SHP77 treated with DMSO at 0.1 percent for 48 hours (cell line): ENCODE results near the gene IREB2.
"Not testable (repeated sequence)": the region's sequence is repeated elsewhere in the genome, so short reads cannot be mapped to it uniquely, and the experiment has no call there.

Source experiments
- DNase-seq: peaks from one replicate; lab custom pipeline; 2025; lab: John Stamatoyannopoulos, UW

The IREB2 gene

DNA sequence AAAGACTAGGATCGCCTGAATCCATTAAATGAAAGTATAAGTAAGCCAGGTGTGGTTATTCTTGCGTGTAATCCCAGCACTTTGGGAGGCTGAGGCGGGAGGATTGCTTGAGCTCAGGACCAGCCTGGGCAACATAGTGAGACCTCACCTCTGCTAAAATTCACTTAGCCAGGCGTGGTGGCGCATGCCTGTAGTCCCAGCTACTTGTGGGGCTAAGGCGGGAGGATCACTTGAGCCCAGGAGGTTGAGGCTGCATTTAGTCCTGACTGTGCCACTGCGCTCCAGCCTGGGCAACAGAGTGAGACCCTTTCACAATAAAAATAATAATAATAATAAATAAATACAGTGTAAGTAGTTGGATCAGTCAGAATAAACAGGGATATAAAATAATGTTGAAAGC is 43.9 kb downstream of the IREB2 start:
- no peak for DNase-seq

- DNase-seq = no peak
Measured at GRCh38 chr15:78492872-78493271, 54.9 kb downstream of the IREB2 start.

DNA sequence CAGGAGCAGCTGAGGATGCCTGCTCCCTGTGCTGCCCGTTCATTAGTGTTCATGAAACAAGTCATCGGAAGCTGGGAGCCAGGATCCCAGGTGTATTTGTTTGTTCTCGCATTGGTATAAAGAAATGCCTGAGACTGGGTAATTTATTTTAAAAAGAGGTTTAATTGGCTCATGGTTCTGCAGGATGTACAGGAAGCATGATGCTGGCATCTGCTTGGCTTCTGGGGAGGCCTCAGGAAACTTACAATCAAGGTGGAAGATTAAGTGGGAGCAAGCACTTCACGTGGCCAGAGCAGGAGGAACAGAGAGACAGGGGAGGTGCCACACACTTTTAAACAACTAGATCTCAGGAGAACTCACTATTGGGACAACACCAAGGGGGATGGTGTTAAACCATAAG is 63.8 kb downstream of the IREB2 start:
- no peak for DNase-seq

- DNase-seq = no peak
Measured at GRCh38 chr15:78502641-78503040, 64.6 kb downstream of the IREB2 start.

DNA sequence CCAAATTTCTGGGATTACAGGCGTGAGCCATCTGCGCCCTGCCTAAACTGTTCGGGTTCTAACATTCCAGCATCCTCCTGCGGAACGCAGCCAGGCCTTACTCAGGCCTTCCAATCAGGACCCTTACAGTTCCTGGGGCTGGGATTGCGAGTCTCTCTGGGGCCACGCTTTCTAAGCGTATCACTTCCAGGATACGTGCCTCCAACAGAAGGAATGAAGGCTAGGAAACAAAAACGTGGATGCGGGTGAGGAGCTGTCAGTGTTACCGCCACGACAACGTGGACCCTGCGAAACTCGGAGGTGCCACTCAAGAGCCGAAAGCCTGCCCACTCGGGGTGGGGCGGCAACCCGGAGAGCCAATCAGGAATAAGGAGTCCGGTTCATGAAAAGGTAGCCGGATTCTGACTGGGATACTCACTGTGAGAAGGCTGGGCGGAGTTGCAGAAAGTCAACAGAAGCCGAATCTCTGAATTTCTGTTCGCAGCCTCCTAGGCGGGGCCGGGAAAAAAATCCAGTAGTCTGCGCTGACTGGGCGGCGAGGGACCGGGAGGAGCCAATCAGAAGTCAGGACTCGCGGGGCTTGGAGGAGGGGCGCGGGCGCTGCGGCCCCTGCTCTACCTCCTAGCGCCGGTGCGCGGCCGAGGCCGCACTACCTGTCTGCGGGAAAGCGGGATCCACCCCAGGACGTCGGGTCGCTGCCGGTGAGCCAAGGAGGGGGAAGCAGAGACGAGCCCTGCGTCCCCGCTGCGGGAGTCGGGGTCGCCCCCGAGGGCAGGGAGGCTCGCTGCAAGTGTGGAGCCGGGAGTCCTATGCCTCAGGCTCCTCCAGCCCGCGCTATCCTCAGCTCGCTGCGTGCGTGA is 69.2 kb downstream of the IREB2 start, which contains the start of gene HYKK:
HYKK (plus strand) TSS at position 607 of the 860 bp plus-strand sequence. CDS start 5,512 bp downstream, outside the sequence.
- peak; percentile 95 for DNase-seq

GRCh38 chr15:78507831-78508160 is 69.8 kb downstream of the IREB2 start:
- no peak for DNase-seq

DNA sequence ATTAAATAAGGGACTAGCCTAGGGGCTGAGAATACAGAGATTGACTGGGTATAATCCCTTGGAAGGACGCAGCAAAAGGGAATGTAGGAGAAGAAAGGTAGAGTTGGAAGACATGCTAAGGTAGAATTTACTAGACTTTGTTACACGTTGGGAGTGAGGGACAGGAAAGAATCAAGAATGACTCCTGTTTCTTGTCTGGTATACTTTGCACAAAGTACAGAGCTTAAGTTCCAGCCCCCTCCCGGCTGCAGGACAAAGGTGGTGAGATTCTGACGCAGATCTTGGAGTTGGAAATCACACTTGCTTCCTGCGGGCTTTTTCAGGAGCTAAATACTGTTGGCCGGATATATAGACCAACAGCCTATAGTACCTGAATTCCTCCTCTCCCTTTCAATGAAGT is 70.3 kb downstream of the IREB2 start:
- no peak for DNase-seq

- DNase-seq = no peak
Measured at GRCh38 chr15:78509726-78510312, 71.8 kb downstream of the IREB2 start.

DNA sequence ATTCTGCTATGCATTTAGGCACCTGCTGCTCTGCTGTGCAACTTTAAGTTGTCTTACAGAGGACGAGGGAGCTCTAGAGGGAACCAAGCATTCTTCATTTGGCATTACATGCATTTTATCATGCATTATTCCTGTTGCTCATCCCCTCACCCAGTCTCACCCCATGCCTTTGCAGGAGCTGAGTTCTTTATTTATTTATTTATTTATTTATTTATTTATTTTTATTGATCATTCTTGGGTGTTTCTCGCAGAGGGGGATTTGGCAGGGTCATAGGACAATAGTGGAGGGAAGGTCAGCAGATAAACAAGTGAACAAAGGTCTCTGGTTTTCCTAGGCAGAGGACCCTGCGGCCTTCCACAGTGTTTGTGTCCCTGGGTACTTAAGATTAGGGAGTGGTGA is 82.0 kb downstream of the IREB2 start:
- DNase-seq = not testable (repeated sequence)

DNA sequence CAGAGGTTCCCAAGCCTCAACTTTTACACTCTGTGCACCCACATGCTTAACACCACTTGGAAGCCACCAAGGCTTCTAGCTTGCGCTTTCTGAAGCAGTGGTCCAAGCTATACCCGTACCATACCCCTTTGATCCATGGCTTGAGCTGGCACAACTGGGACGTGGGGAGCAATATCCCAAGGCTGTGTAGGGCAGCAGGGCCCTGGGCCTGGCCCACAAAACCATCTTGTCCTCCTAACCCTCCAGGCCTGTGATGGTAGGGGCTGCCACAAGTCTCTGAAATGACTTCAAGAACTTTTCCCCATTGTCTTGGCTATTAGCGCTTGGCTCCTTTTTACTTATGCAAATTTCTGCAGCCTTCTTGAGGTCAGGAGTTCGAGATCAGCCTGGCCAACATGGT is 86.2 kb downstream of the IREB2 start:
- no peak for DNase-seq

DNA sequence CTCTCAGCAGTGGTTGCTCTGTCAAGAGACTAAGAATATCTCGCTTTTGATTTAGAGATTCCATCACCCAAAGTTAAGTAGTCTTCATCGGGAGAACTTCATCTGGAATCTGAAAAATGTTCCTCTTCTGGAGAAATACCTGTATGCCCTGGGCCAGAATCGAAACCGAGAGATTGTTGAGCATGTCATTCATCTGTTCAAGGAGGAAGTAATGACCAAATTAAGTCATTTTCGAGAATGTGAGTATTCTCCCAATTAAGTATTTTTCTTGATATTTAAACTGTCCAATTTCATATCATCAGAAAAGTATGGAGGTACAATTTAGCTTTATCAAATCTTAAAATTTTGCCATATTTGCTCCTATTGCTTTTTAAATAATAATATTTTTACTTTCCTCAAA is 89.3 kb downstream of the IREB2 start:
- DNase-seq = no peak

DNA sequence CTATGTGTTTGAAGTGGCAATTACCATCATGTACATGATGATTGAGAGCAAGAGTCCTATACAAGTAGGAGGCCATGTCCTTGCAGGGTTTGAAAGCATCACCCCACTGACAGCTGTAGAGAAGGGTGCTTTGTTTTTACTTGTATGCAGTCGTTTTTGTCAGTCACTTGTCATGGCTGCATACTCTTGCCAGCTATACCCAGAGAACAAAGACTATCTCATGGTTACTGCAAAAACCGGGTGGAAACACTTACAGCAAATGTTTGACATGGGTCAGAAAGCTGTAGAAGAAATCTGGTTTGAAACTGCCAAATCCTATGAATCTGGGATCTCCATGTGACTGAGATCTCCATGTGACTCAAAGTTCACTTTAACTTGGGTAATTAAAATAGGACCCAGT is 95.3 kb downstream of the IREB2 start:
- no peak for DNase-seq

- DNase-seq = no peak
Measured at GRCh38 chr15:78536134-78536533, 98.1 kb downstream of the IREB2 start.

- no peak for DNase-seq
Measured at GRCh38 chr15:78537266-78537905, 99.4 kb downstream of the IREB2 start.

GRCh38 chr15:78538358-78538757 is 100.3 kb downstream of the IREB2 start:
- DNase-seq = no peak

GRCh38 chr15:78539464-78540140 is 101.6 kb downstream of the IREB2 start:
- not testable (repeated sequence) for DNase-seq

DNA sequence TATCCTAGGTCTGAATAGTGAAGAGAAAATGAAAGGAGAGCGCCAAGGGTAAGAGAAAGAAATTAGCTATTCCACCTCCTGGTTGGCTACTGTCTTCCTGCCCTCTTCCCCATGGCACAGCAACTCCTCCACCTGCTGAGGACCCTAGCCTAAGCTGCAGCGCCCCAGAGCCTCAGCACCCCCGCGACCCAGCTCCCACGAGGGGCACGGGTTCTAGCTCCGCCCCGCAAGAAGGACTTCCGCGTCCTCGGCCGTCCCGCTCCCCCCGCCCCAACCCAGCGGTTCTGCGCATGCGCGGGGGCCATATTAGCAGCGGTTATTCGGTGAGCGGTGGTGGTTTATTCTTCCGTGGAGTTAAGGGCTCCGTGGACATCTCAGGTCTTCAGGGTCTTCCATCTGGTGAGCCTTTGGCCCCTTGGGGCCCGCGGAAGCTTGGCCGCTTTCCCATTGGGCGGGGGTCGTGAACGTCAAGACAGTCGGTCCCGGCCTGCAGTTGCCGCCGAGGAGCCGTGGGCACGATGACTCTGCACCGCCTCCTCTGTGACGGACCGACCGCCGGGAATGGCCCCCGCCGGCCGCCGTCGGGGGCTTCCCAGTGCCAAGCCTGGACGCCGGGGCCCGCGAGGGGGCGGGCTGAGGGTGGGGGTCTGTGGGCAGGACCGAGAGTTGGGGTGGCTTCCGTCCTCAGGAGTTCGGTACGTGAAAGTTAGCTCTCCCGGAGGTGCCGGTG is 102.3 kb downstream of the IREB2 start, which contains the start of gene PSMA4:
PSMA4 (plus strand) TSS at position 304 of the 730 bp plus-strand sequence. CDS start 1,484 bp downstream, outside the sequence.
- DNase-seq = peak; percentile 84

DNA sequence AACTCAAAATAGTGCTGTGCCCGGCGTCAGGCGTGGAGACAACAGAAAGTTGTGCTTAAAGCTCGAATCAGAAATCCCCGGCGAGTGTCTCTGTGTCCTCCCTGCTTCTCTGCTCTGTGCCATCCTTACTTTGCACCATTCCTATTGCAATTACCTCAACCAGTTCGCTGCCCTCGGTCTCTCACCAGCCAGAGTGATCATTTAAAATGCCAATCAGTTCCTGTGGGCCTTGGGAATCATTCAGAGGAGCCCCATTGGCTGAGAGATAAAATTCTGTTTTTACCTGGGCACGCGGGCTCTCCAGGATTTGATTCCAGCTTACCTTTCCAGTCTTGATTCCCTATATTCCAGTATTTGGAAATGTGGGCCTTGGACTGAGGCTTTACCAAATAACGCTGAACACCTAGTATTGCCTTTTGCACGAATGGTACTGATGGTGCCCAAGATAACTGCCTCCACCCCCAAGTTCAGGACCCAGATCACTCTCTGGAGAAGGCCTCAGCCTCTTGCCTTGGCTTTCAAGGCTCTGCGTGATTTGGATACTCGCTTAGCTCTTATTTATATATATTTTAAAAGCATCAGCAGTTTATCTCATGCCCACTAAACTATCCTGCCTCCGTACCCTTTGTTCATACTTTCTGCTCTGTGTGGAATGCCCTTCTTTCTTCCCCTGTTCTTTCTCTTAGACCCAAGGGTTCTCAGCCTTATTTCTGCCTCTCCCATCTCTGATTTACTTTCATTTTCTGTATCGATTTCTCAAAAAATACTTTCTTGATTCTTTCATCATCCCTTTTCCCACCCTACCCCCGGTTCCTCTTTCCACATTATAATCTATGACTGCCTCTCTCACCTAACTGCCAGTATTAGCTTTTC is 103.1 kb downstream of the IREB2 start:
- no peak for DNase-seq

DNA sequence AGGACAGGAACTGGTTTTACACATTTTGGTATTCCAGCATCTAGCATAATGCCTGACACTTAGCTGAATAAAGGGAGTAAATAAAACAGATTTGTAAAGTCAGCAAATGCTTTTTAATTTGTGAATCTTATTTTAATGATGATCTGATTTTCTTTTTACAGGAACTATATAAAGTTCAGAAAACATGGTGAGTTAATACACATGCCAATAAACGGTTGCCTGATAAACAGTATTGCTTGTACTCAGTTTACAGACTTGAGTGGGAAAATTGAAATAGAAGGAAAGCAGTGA is 103.7 kb downstream of the IREB2 start:
- DNase-seq = no peak

- no peak for DNase-seq
Measured at GRCh38 chr15:78542647-78543046, 104.6 kb downstream of the IREB2 start.

- no peak for DNase-seq
Measured at GRCh38 chr15:78550194-78550593, 112.2 kb downstream of the IREB2 start.
